ENCODE results near the gene CRIP3.

GRCh38 chr6:43290905-43291355, 17.7 kb downstream of the CRIP3 start:
- TF ChIP-seq, protein P1, sequence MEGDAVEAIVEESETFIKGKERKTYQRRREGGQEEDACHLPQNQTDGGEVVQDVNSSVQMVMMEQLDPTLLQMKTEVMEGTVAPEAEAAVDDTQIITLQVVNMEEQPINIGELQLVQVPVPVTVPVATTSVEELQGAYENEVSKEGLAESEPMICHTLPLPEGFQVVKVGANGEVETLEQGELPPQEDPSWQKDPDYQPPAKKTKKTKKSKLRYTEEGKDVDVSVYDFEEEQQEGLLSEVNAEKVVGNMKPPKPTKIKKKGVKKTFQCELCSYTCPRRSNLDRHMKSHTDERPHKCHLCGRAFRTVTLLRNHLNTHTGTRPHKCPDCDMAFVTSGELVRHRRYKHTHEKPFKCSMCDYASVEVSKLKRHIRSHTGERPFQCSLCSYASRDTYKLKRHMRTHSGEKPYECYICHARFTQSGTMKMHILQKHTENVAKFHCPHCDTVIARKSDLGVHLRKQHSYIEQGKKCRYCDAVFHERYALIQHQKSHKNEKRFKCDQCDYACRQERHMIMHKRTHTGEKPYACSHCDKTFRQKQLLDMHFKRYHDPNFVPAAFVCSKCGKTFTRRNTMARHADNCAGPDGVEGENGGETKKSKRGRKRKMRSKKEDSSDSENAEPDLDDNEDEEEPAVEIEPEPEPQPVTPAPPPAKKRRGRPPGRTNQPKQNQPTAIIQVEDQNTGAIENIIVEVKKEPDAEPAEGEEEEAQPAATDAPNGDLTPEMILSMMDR (conservative IDR thresholded peaks at IDR 0.05; ENCODE audit: low read depth, low read length), result no peak
- TF ChIP-seq RAD21 (IDR thresholded peaks at IDR 0.05; ENCODE audit: low read length) (no peak), POLR2A (IDR thresholded peaks at IDR 0.05; ENCODE audit: low read depth, low read length) (no peak), BHLHE40 (IDR thresholded peaks at IDR 0.05; ENCODE audit: low read depth, low read length) (no peak), CEBPB (IDR thresholded peaks at IDR 0.05; ENCODE audit: low read depth, low read length) (no peak), SMC3 (IDR thresholded peaks at IDR 0.05; ENCODE audit: low read depth, low read length) (no peak), FOS (IDR thresholded peaks at IDR 0.05; ENCODE audit: low read depth, low read length) (no peak), RFX5 (IDR thresholded peaks at IDR 0.05; ENCODE audit: low read depth, low read length) (no peak), RCOR1 (IDR thresholded peaks at IDR 0.05; ENCODE audit: insufficient replicate concordance, low read length) (no peak)
- TF ChIP-seq, protein P2, sequence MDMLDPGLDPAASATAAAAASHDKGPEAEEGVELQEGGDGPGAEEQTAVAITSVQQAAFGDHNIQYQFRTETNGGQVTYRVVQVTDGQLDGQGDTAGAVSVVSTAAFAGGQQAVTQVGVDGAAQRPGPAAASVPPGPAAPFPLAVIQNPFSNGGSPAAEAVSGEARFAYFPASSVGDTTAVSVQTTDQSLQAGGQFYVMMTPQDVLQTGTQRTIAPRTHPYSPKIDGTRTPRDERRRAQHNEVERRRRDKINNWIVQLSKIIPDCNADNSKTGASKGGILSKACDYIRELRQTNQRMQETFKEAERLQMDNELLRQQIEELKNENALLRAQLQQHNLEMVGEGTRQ (IDR thresholded peaks at IDR 0.05; ENCODE audit: low read depth, low read length), result no peak

Data from IMR-90 (cell line).